ENCODE results near the gene VSIG1.

- no peak for TF ChIP-seq MAX (IDR thresholded peaks at IDR 0.05)
- no peak for TF ChIP-seq POLR2A (IDR thresholded peaks at IDR 0.05; ENCODE audit: borderline replicate concordance, extremely low read depth, insufficient read depth, insufficient read length)
- no peak for TF ChIP-seq CTCF (IDR thresholded peaks at IDR 0.05 in 2 of 3, conservative IDR thresholded peaks at IDR 0.05 in 1 of 3; ENCODE audit: borderline replicate concordance in 1 of 3, insufficient read depth in 1 of 3, low read depth in 2 of 3, low read length in 2 of 3)
- TF ChIP-seq JUND (IDR thresholded peaks at IDR 0.05), result no peak
- no peak for TF ChIP-seq REST (IDR thresholded peaks at IDR 0.05; ENCODE audit: low read depth)
- no peak for TF ChIP-seq RAD21 (IDR thresholded peaks at IDR 0.05; ENCODE audit: low read depth)
Measured at GRCh38 chrX:108032944-108033343, 11.9 kb upstream of the VSIG1 start.

Data from HCT116 (cell line).